GM21786 (cell line): ENCODE results near the gene MRTFB.

ENCODE experiments used
- ATAC-seq: cut with Tn5 transposase; IDR thresholded peaks from one replicate; pipeline ENCODE4 v1.9.1; 2021; ENCODE audit not compliant: unreplicated experiment

Gene MRTFB

DNA sequence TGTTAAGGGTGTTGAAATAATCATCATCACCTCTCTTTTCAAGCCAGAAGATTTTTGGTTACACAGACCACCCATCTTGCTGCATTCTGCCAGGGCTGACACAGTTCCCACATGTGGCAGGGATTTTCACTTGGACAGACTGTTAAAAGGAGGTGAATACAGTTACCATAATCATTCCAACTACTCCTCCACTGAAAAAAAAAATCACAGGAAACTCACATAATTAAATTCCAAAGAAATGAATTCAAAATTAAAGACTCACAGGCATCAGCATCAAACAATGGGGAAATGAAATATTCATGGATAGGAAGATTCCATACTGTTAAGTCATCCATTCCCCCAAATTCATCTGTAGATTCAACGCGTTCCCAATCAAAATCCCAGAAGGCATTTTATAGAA lies 209.4 kb downstream of the MRTFB start:
- ATAC-seq = no peak

- ATAC-seq = no peak
These were observed 212.7 kb downstream of the MRTFB start for GRCh38 chr16:14283786-14284185.

- no peak for ATAC-seq
These were observed 213.3 kb downstream of the MRTFB start for GRCh38 chr16:14284371-14284770.

DNA sequence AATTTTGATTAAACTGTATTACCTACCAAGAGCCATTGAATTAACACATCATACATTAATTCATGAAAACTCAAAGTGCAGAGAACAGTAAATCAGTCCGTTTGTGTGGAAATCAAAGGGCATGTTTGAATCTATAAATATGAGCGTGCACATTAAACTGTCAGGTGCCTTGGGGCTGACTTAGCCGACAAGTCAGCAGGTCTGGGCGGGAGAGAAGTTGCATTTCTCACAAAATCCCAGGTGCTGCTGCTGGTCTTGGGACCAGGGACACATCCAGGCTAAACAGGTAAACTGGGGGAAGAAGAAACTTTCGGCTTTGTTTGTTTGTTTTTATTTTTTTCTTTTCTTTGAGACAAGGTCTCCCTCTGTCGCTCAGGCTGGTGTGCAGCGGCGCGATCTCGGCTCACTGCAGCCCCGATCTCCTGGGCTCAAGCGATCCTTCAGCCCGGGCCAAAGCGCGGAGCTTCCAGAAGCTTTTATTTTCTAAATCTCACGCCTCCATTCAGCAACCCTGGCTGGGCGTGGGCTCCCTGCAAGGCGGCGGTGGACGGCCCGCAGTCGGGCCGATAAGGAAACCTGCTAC lies 213.9 kb downstream of the MRTFB start:
- peak; percentile 46 for ATAC-seq

DNA sequence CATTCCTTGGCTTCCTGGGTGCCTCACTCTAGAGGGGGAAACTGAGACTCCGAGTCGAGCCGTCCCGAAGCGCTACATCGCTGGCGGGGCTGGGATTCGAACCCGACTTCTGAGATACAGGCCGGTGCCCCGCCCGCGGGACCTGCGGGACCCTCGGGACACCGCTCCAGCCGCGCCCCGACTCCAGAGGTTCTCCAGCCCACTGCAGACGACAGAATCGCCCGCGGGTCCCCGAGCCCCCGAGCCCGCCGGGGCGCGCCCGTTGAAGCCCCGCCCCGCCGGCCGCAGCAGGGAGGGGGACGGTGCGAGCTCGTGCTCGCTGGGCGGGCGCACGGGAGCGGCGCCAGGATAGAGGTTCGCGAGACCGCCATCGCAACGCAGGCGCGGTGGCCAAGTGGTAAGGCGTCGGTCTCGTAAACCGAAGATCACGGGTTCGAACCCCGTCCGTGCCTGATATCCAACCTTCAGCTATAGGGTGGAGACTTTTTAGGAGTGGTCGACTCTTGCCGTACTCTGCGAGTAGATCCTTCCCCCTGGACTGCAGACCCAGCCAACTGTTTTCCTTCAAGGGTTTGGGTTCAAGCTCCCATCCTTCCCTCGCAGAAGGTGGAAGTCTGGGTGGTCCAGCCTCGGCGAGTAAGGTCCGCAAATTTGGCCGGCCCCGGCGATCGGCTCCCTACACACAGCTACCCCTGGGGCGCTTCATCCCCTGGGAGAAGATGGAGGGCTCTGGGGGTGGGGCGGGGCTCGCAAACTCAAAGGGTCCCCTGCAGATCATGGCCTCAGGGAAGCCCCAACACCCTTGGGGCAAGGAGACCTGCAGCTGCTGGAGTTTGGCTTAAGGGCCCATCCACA lies 214.6 kb downstream of the MRTFB start:
- peak; percentile 74 for ATAC-seq

GRCh38 chr16:14286368-14287230 lies 215.5 kb downstream of the MRTFB start:
- no peak for ATAC-seq

GRCh38 chr16:14289692-14290340 lies 218.7 kb downstream of the MRTFB start:
- ATAC-seq = no peak

DNA sequence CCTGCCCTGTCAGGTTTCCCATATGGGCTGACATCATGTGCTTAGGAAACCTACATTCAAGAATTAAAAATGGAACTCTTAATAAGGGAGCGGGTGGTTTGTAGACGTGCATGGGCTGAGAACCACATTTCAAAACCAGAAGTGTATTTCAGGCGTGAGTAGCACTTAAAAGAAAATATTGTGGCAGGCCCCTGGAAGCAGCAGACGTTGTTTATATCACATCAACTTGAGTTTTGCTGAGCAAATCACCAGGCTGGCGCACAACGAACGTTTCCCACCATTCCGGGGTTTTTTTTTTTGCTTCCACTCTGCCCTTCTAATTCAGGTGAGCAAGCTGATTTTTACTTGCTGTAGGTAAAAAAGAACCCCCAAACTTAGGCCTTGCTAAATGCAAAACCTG lies 220.2 kb downstream of the MRTFB start:
- ATAC-seq = no peak

DNA sequence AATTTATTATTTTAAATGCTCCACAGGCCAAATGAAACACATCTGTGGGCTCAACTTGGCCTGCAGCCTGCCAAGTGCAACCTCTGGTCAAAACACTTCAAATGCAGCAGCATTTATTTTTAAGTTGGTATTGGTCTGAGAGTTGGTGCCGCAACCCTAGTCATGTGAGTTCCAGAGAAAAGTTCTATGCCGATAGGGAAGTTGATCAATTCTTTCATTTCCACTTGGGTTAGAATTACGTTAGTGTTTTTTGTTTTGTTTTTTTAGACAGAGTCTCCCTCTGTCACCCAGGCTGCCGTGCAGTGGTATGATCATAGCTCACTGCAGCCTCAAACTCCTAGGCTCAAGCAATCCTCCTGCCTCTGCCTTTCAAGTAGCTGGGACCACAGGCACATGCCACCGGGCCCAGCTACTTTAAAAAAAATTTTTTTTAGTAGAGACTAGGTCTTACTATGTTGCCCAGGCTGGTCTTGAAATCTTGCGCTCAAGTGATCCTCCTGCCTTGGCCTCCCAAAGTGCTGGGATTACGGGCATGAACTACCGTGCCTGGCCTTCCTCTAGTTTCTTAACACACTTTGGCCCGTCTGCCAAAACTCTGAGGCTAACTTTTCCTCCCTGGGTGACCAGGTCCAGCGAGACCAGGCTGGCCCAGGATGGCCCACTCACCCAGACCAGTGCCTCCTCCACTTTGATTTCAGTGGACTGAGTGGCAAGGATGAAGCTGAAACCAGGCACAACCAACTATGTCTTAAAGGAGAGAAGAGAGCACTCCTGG lies 221.1 kb downstream of the MRTFB start:
- ATAC-seq = no peak

- no peak for ATAC-seq
These were observed 225.5 kb downstream of the MRTFB start for GRCh38 chr16:14296663-14297062.

- ATAC-seq = no peak
These were observed 227.4 kb downstream of the MRTFB start for GRCh38 chr16:14298374-14299122.

- peak; percentile 66 for ATAC-seq
These were observed 229.6 kb downstream of the MRTFB start for GRCh38 chr16:14300705-14301168.

- ATAC-seq = peak; percentile 25
These were observed 230.3 kb downstream of the MRTFB start for GRCh38 chr16:14301169-14302030.

DNA sequence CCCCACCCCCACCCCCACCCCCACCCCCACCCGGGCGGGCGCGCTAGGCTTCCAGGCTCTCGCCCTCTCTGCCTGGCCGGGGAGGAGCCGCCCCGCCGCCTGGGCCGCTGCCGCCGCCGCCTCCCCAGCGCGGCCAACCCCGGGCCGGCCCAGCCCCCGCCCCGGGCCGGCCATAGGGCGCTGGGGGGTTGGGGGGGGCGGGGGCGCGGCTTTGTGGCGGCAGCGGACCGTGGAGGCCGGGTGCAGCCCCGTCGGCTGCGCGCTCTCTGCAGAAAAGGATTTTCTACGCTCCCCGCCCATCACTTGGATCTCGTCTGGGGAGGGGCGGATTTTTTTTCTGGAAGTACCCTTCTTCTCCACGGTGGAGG lies 230.9 kb downstream of the MRTFB start:
- ATAC-seq = peak; percentile 49

DNA sequence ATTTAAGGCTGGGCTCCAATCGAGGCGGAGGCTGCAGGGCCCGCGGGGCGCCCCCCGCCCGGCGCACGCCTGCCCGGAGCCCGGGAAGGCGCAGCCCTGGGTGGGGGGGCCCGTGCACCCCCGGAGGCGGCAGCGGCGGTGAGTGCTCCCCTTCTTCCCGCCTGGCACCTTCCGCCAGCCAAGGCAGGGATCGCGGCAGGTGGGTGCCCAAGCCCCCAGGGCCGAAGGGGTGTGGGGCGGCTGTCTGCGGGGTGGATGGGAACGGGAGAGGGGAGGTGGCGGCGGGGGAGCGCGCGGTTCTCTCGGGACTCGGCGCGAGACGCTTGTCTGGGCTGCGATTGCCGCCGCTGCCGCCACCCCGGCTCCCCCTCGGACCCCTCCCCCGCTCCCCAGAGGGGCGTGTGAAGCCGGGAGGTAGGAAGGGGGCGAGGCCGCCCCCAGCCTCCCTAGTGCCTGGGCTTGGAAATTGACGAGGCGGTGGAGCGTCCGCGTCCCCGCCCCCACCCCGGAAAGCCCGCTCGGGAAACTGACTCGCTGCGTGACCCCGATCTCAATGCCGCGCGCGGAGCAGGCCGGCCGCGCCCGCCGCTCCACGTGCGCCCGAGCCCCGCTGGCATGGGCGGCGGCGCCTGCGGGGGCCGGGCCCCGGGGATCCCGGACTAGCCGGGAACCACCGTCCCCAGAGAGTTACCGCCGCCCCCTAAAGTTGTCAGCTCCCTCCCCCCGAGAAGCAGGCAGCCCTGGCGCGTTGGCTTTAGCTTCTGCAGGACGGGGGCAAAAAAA lies 231.5 kb downstream of the MRTFB start:
- ATAC-seq = peak; percentile 21

GRCh38 chr16:14303182-14303618 lies 232.1 kb downstream of the MRTFB start:
- no peak for ATAC-seq

- no peak for ATAC-seq
These were observed 232.7 kb downstream of the MRTFB start for GRCh38 chr16:14303639-14304394.
